B cell (primary cell): ENCODE measurements around the gene PDE6H. TPM values are rescaled to one million over a fixed set of nuclear protein-coding genes. Genes with fewer than 3 reads are reported as not detected.
A peak's percentile ranks its signal among the peaks of the same experiment; 100 is the strongest.

ENCODE experiments used
- ATAC-seq: fragments of 200-7000 bp; cut with Tn5 transposase; one replicate; pipeline ENCODE4 v1.10.0; 2021; ENCODE audit warnings: low read depth, mild to moderate bottlenecking, moderate number of reproducible peaks, moderate library complexity
- CTCF ChIA-PET: fragments of 350-600 bp; sonication (Branson Sonifier 250); formaldehyde crosslinking; loops from one replicate; lab custom pipeline; 2021; ENCODE audit warnings: antibody characterized with exemption, inconsistent platforms; lab: Charles Lee
- POLR2A ChIA-PET: fragments of 350-600 bp; sonication (Branson Sonifier 250); formaldehyde crosslinking; loops from one replicate; lab custom pipeline; 2021; ENCODE audit warnings: antibody characterized with exemption; lab: Charles Lee
- DNase-seq: peaks from one replicate; pipeline ENCODE4 v3.0.0; 2013
- H2AFZ ChIP-seq: 2 replicates; pipeline ENCODE4 v1.6.1; 2012; ENCODE audit warnings: mild to moderate bottlenecking, low read depth, low read length; ENCODE audit not compliant: insufficient read depth, poor library complexity, severe bottlenecking
- H3K27ac ChIP-seq, 2 donors: 1 replicate in 1 of 2; 2 replicates in 1 of 2; pipeline ENCODE4 v1.5.1; 2012 to 2013; ENCODE audit warnings: low read length in 2 of 2, mild to moderate bottlenecking in 2 of 2, moderate library complexity in 1 of 2
- H3K27me3 ChIP-seq, 4 experiments: fragments of 200-600 bp in 1 of 4; sonication (generic) in 1 of 4; replicated peaks in 1 of 4; 1 replicate in 2 of 4; 2 replicates in 2 of 4; pipeline versions ENCODE4 v1.6.1 to v1.7.0; 2013 to 2016; ENCODE audit warnings: low read length in 3 of 4, mild to moderate bottlenecking in 2 of 4, mixed read lengths in 1 of 4, moderate library complexity in 1 of 4; ENCODE audit not compliant: insufficient read depth in 4 of 4, control insufficient read depth in 3 of 4; ENCODE audit errors: control extremely low read depth in 1 of 4
- H3K36me3 ChIP-seq, 2 experiments: replicated peaks in 1 of 2; 1 replicate in 1 of 2; 2 replicates in 1 of 2; pipeline versions ENCODE4 v1.6.1 to v1.7.1; 2013; ENCODE audit warnings: low read length in 1 of 2; ENCODE audit not compliant: insufficient read depth in 2 of 2, control insufficient read depth in 1 of 2; ENCODE audit errors: control extremely low read depth in 1 of 2, extremely low read depth in 1 of 2
- H3K4me1 ChIP-seq, 2 donors: fragments of 200-600 bp in 1 of 2; sonication (generic) in 1 of 2; 1 replicate in 1 of 2; 2 replicates in 1 of 2; pipeline versions ENCODE4 v1.5.1 to v1.6.1; 2013 to 2017; ENCODE audit warnings: low read length in 2 of 2; ENCODE audit not compliant: control insufficient read depth in 2 of 2, insufficient read depth in 2 of 2
- H3K4me2 ChIP-seq: replicated peaks from 2 replicates; pipeline ENCODE3; 2012; ENCODE audit warnings: mild to moderate bottlenecking, low read depth, low read length; ENCODE audit not compliant: poor library complexity, severe bottlenecking
- H3K4me3 ChIP-seq, 5 experiments: fragments of 200-600 bp in 1 of 5; sonication (generic) in 1 of 5; 1 replicate in 3 of 5; 2 replicates in 2 of 5; pipeline versions ENCODE4 v1.5.1 to v1.7.0; 2011 to 2016; ENCODE audit warnings: low read length in 4 of 5, mild to moderate bottlenecking in 4 of 5, low read depth in 2 of 5, control low read depth in 1 of 5, moderate library complexity in 1 of 5; ENCODE audit not compliant: insufficient read depth in 1 of 5; ENCODE audit errors: control extremely low read depth in 1 of 5, extremely low read depth in 1 of 5
- H3K79me2 ChIP-seq: fragments of 200-600 bp; sonication (generic); one replicate; pipeline ENCODE4 v1.6.0; 2016; ENCODE audit warnings: low read length; ENCODE audit not compliant: control insufficient read depth, insufficient read depth
- H3K9ac ChIP-seq: fragments of 200-600 bp; sonication (generic); 2 replicates; pipeline ENCODE4 v1.6.1; 2017; ENCODE audit warnings: mild to moderate bottlenecking, low read length, moderate library complexity
- H3K9me3 ChIP-seq, 3 donors: one replicate each; pipeline versions ENCODE4 v1.6.1 to v1.7.1; 2013; ENCODE audit warnings: low read length in 2 of 3; ENCODE audit not compliant: control insufficient read depth in 2 of 3, insufficient read depth in 1 of 3; ENCODE audit errors: control extremely low read depth in 1 of 3
- H4K20me1 ChIP-seq: 2 replicates; pipeline ENCODE4 v1.6.0; 2012; ENCODE audit warnings: mild to moderate bottlenecking, low read length; ENCODE audit not compliant: insufficient read depth, control insufficient read depth, poor library complexity, severe bottlenecking
- H3K27ac Mint-ChIP-seq: one replicate; pipeline ENCODE4 v1.8.0; 2021; ENCODE audit warnings: mixed read lengths
- H3K27me3 Mint-ChIP-seq: one replicate; pipeline ENCODE4 v1.8.0; 2021; ENCODE audit warnings: mixed read lengths
- H3K4me1 Mint-ChIP-seq: one replicate; pipeline ENCODE4 v1.8.0; 2021; ENCODE audit warnings: mixed read lengths
- H3K4me3 Mint-ChIP-seq: one replicate; pipeline ENCODE4 v1.8.0; 2021; ENCODE audit warnings: mixed read lengths
- H3K9me3 Mint-ChIP-seq: one replicate; pipeline ENCODE4 v1.8.0; 2022; ENCODE audit warnings: mixed read lengths; ENCODE audit not compliant: insufficient read depth
- EZH2 ChIP-seq: IDR thresholded peaks from 2 replicates; pipeline ENCODE4 v1.6.1; 2012; ENCODE audit warnings: borderline replicate concordance, low read depth, mild to moderate bottlenecking, moderate library complexity, low read length; ENCODE audit not compliant: insufficient read depth, poor library complexity, severe bottlenecking
- WGBS: methylation state at CpG from one replicate; pipeline ENCODE4 v1.1.5; 2013; ENCODE audit warnings: missing lambda C conversion rate; ENCODE audit not compliant: insufficient coverage; 5-methylcytosine and 5-hydroxymethylcytosine counted together
- intact Hi-C: fragments of 100-400 bp; cut with micrococcal nuclease; formaldehyde crosslinking; loops from one replicate; pipeline ENCODE4 v1.10.0; 2022
- polyA plus RNA-seq: library from polyadenylated mRNA; depleted of rRNA; stranded (reverse); fragments of >200 nt; gene quantifications from 2 replicates; pipeline ENCODE4 v1.2.3, GENCODE V29; 2012
- total RNA-seq, 2 donors: library from RNA; stranded (reverse); fragments of 120-200 nt in 1 of 2; gene quantifications; 1 replicate in 1 of 2; 2 replicates in 1 of 2; pipeline versions ENCODE4 v1.2.3 to v1.2.4, GENCODE V29; 2013 to 2022
- TF ChIP-seq, protein P1 (sequence below): fragments of 200-600 bp; IDR thresholded peaks from one replicate; pipeline ENCODE4 v1.8.0; 2022; ENCODE audit warnings: antibody characterized with exemption, mild to moderate bottlenecking

PDE6H gene
- total and polyA plus RNA-seq, 2 donors (not counting 1 experiment from before 2014, with no cell fraction given) = not detected

DNA sequence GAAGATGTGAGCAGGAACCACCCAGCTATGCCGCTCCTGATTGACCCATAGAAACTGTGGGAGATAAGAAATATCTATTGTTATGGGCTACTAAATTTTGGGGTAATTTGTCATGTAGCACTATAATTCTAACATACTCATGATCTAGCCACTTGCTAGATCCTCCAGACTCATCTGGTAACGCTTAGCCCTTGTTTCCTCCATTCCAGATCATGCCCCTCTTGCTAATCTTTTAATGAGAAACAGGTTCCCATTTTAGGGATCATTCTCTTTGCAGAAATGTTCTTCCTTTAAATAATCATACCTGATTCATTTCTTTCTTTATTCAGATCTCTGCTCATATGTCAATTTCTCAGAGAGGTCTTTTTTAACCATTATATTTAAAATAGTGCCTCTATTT lies 7.6 kb upstream of the PDE6H start:
- H3K9me3 ChIP-seq = no peaks in the 10 kb centered on the region
- H3K4me3 Mint-ChIP-seq = no peak overlapping the region
- ATAC-seq = no peak
- H3K4me2 ChIP-seq = no peak overlapping the region
- intact Hi-C loops = no loop called here
- H3K27me3 Mint-ChIP-seq = no peaks in the 10 kb centered on the region
- H3K4me3 ChIP-seq = no peak overlapping the region
- no peaks in the 10 kb centered on the region for H3K27me3 ChIP-seq
- no peaks in the 10 kb centered on the region for H3K36me3 ChIP-seq
- no peaks in the 10 kb centered on the region for H4K20me1 ChIP-seq
- H3K9me3 Mint-ChIP-seq = no peaks in the 10 kb centered on the region
- no peak for DNase-seq
- no peak overlapping the region for H2AFZ ChIP-seq
- TF ChIP-seq EZH2 = no peak
- TF ChIP-seq, protein P1, sequence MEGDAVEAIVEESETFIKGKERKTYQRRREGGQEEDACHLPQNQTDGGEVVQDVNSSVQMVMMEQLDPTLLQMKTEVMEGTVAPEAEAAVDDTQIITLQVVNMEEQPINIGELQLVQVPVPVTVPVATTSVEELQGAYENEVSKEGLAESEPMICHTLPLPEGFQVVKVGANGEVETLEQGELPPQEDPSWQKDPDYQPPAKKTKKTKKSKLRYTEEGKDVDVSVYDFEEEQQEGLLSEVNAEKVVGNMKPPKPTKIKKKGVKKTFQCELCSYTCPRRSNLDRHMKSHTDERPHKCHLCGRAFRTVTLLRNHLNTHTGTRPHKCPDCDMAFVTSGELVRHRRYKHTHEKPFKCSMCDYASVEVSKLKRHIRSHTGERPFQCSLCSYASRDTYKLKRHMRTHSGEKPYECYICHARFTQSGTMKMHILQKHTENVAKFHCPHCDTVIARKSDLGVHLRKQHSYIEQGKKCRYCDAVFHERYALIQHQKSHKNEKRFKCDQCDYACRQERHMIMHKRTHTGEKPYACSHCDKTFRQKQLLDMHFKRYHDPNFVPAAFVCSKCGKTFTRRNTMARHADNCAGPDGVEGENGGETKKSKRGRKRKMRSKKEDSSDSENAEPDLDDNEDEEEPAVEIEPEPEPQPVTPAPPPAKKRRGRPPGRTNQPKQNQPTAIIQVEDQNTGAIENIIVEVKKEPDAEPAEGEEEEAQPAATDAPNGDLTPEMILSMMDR = no peak
- peaks cover 42% of the 10 kb centered on the region for H3K79me2 ChIP-seq
- WGBS = 100% methylated on average over 1 of the region's 2 CpGs
- H3K4me1 Mint-ChIP-seq = peaks cover 30% of the 10 kb centered on the region
- peak overlapping the region; percentile 17 for H3K27ac Mint-ChIP-seq
- peaks cover 11 to 22% of the 10 kb centered on the region in 2 donors for H3K4me1 ChIP-seq
- CTCF ChIA-PET = interaction anchor here (1.5 kb wide), 1 partner anchor 29 kb away, joined by 3 read pairs; no protein-coding TSS in a partner anchor
- POLR2A ChIA-PET = no interaction called here
- H3K27ac ChIP-seq = peak overlapping the region in 1 of 2 donors; percentile 94
- no peak overlapping the region for H3K9ac ChIP-seq

DNA sequence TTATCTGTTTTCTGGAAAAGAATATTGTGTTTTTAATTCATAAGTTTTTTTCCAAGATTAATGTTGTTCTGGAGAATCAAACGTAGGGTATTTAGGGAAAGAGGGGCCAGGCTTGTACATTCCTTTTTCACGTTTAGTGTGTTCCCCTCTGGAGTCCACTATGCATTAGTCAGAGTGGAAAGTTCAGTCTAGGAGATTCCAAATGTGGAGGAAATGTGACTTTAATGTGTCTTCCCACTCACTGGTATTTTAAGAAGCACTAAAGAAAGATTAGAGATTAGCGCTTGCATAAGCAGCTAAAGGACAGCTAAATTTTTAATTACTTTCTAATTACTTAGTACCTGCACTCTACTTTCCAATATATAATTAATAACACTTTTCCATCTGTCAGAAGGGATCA lies 4.4 kb upstream of the PDE6H start:
- H3K4me1 Mint-ChIP-seq = peaks cover 9% of the 10 kb centered on the region
- DNase-seq = no peak
- TF ChIP-seq, protein P1 = no peak
- TF ChIP-seq EZH2 = no peak
- peaks cover 2 to 5% of the 10 kb centered on the region in 2 donors for H3K4me1 ChIP-seq
- no peak overlapping the region for H3K27ac ChIP-seq
- no peak overlapping the region for H2AFZ ChIP-seq
- no peak overlapping the region for H3K4me3 ChIP-seq
- no peaks in the 10 kb centered on the region for H3K27me3 ChIP-seq
- ChIA-PET POLR2A (no interaction called here), CTCF (interaction anchor here (0.9 kb wide), 1 partner anchor 9 kb away, joined by 3 read pairs; no protein-coding TSS in a partner anchor)
- H3K79me2 ChIP-seq = peaks cover 31% of the 10 kb centered on the region
- H3K4me3 Mint-ChIP-seq = no peak overlapping the region
- no peak overlapping the region for H3K4me2 ChIP-seq
- H3K27ac Mint-ChIP-seq = no peak overlapping the region
- no peaks in the 10 kb centered on the region for H3K9me3 ChIP-seq
- no peaks in the 10 kb centered on the region for H4K20me1 ChIP-seq
- ATAC-seq = no peak
- H3K27me3 Mint-ChIP-seq = no peaks in the 10 kb centered on the region
- no peaks in the 10 kb centered on the region for H3K9me3 Mint-ChIP-seq
- no peak overlapping the region for H3K9ac ChIP-seq
- WGBS = 89% methylated on average over 2 of the region's 3 CpGs
- intact Hi-C loops = no loop called here
- no peaks in the 10 kb centered on the region for H3K36me3 ChIP-seq
